Right ventricle myocardium inferior (tissue), 1 donor: ENCODE measurements around the gene NADK. TPM values are rescaled to one million over a fixed set of nuclear protein-coding genes. Genes with fewer than 3 reads are reported as not detected.

Experiments used
- ATAC-seq: fragments of 200-7000 bp; cut with Tn5 transposase; one replicate; pipeline ENCODE4 v1.9.1; 2020; ENCODE audit warnings: mild to moderate bottlenecking, moderate library complexity
- DNase-seq: peaks from one replicate; pipeline ENCODE4 v3.0.0; 2021; ENCODE audit errors: missing footprints
- intact Hi-C: fragments of 100-400 bp; cut with DNase I; formaldehyde crosslinking; loops from one replicate; pipeline ENCODE4 v1.11.0; 2022
- long read RNA-seq: library from polyadenylated mRNA; unstranded; transcript quantifications from one replicate; pipeline ENCODE4 v2.0.0, GENCODE V29; 2021
- total RNA-seq: library from RNA; stranded (reverse); fragmentation: NEBNext Ultra II Directional; extraction: Animal tissue kit (Norgen Biotek cat#: 25700); gene quantifications from one replicate; pipeline ENCODE4 v1.2.1, GENCODE V29; 2021
- donor health status: DM: no; HTN: yes; CAD: no; lungs with severe emphysema.

Gene NADK
- 26.9 TPM for total RNA-seq
- long read RNA-seq, transcript NADK-201 (12 exons, 3,235 nt), result major isoform, 9 of 15 reads
- long read RNA-seq, partial matches to known transcripts, result 0 of 15 reads
- long read RNA-seq, other reads (novel, unspliced or antisense), result 6 of 15 reads

GRCh38 chr1:1777950-1778662 is at the start of gene NADK:
Gene NADK, minus strand, starts transcription at chr1:1778470. Its CDS starts 13,064 bp downstream, at chr1:1765406.
- peak; percentile 62 for ATAC-seq
- intact Hi-C loops, result loop anchor here (2.0 kb wide), 1 partner anchor 113 kb away; the partner anchor contains the start of gene GNB1
- DNase-seq, result peak; percentile 87

- DNase-seq (no peak), ATAC-seq (no peak)
Measured at GRCh38 chr1:1827089-1827848, 49.0 kb upstream of the NADK start.

GRCh38 chr1:1826356-1827088 is 48.3 kb upstream of the NADK start:
- ATAC-seq, result no peak
- no peak for DNase-seq
- intact Hi-C loops, result no loop called here

More at GRCh38 chr1:1827089-1827848, 49.0 kb upstream of the NADK start:
- intact Hi-C loops, result no loop called here

- ATAC-seq (no peak), DNase-seq (no peak)
- intact Hi-C loops, result no loop called here
Measured at GRCh38 chr1:1825217-1825616, 46.9 kb upstream of the NADK start.

- ATAC-seq (no peak), DNase-seq (no peak)
- intact Hi-C loops, result no loop called here
Measured at GRCh38 chr1:1819762-1820161, 41.5 kb upstream of the NADK start.

- ATAC-seq (no peak), DNase-seq (no peak)
- intact Hi-C loops, result no loop called here
Measured at GRCh38 chr1:1817221-1817620, 39.0 kb upstream of the NADK start.

GRCh38 chr1:1815606-1816281 is 37.5 kb upstream of the NADK start:
- intact Hi-C loops, result no loop called here
- no peak for DNase-seq
- no peak for ATAC-seq

GRCh38 chr1:1809489-1809888 is 31.2 kb upstream of the NADK start:
- ATAC-seq (no peak), DNase-seq (no peak)
- intact Hi-C loops, result no loop called here

GRCh38 chr1:1808206-1808605 is 29.9 kb upstream of the NADK start:
- intact Hi-C loops, result no loop called here
- DNase-seq, result no peak

GRCh38 chr1:1806890-1807289 is 28.6 kb upstream of the NADK start:
- ATAC-seq, result no peak
- intact Hi-C loops, result no loop called here
- no peak for DNase-seq

More at GRCh38 chr1:1808206-1808605, 29.9 kb upstream of the NADK start:
- no peak for ATAC-seq

- intact Hi-C loops, result no loop called here
- ATAC-seq (no peak), DNase-seq (no peak)
Measured at GRCh38 chr1:1804301-1804700, 26.0 kb upstream of the NADK start.

- DNase-seq, result no peak
- intact Hi-C loops, result no loop called here
- ATAC-seq, result no peak
Measured at GRCh38 chr1:1802871-1803270, 24.6 kb upstream of the NADK start.

- DNase-seq, result no peak
- intact Hi-C loops, result no loop called here
- no peak for ATAC-seq
Measured at GRCh38 chr1:1799716-1800115, 21.4 kb upstream of the NADK start.

GRCh38 chr1:1797731-1798341 is 19.6 kb upstream of the NADK start:
- intact Hi-C loops, result no loop called here
- DNase-seq (no peak), ATAC-seq (no peak)

- intact Hi-C loops, result no loop called here
- ATAC-seq (no peak), DNase-seq (no peak)
Measured at GRCh38 chr1:1796466-1796865, 18.2 kb upstream of the NADK start.

GRCh38 chr1:1794999-1795398 is 16.7 kb upstream of the NADK start:
- ATAC-seq, result no peak
- intact Hi-C loops, result no loop called here

GRCh38 chr1:1793481-1794244 is 15.4 kb upstream of the NADK start:
- ATAC-seq, result no peak
- DNase-seq, result no peak
- intact Hi-C loops, result no loop called here

More at GRCh38 chr1:1794999-1795398, 16.7 kb upstream of the NADK start:
- no peak for DNase-seq
